Lung (tissue), 12 donors: Measurements from ENCODE around the gene AQP12B. TPM values are rescaled to one million over a fixed set of nuclear protein-coding genes. Genes with fewer than 3 reads are reported as not detected.

Experiments
- ATAC-seq: fragments of 200-7000 bp; cut with Tn5 transposase; one replicate; pipeline ENCODE4 v1.9.1; 2020; ENCODE audit warnings: moderate number of reproducible peaks; ENCODE audit not compliant: insufficient read depth, low FRiP score
- DNase-seq, 3 donors: peaks; one replicate each; pipeline ENCODE4 v3.0.0-alpha.2; 2013 to 2017
- H3K27ac ChIP-seq, 2 donors: one replicate each; pipeline ENCODE4 v1.5.1; 2013; ENCODE audit warnings: mild to moderate bottlenecking in 2 of 2, moderate library complexity in 2 of 2, control low read depth in 1 of 2, inconsistent platforms in 1 of 2, low read depth in 1 of 2, low read length in 1 of 2
- H3K27me3 ChIP-seq, 3 donors: one replicate each; pipeline ENCODE4 v1.5.1; 2013; ENCODE audit warnings: low read length in 2 of 3; ENCODE audit not compliant: control insufficient read depth in 3 of 3, insufficient read depth in 3 of 3
- H3K36me3 ChIP-seq, 4 donors: one replicate each; pipeline ENCODE4 v1.5.1; 2013; ENCODE audit warnings: low read length in 4 of 4, mild to moderate bottlenecking in 1 of 4, moderate library complexity in 1 of 4; ENCODE audit not compliant: control insufficient read depth in 4 of 4, insufficient read depth in 4 of 4
- H3K4me1 ChIP-seq, 5 donors: one replicate each; pipeline ENCODE4 v1.5.1; 2013; ENCODE audit warnings: low read length in 5 of 5, mild to moderate bottlenecking in 2 of 5, moderate library complexity in 1 of 5; ENCODE audit not compliant: control insufficient read depth in 5 of 5, insufficient read depth in 5 of 5
- H3K4me3 ChIP-seq: one replicate; pipeline ENCODE4 v1.5.1; 2013; ENCODE audit warnings: mild to moderate bottlenecking, control low read depth, moderate library complexity
- H3K9ac ChIP-seq, 2 donors: one replicate each; pipeline ENCODE4 v1.5.1; 2013; ENCODE audit warnings: low read length in 2 of 2, control low read depth in 1 of 2; ENCODE audit not compliant: insufficient read depth in 1 of 2
- H3K9me3 ChIP-seq, 4 donors: one replicate each; pipeline ENCODE4 v1.5.1; 2013; ENCODE audit warnings: low read length in 3 of 4, mild to moderate bottlenecking in 1 of 4, moderate library complexity in 1 of 4; ENCODE audit not compliant: control insufficient read depth in 4 of 4, insufficient read depth in 3 of 4
- CTCF ChIP-seq: IDR thresholded peaks from 2 replicates; pipeline ENCODE4 v1.5.1; 2012; ENCODE audit warnings: mild to moderate bottlenecking; ENCODE audit errors: control extremely low read depth, extremely low read depth
- WGBS, 2 donors: extraction: QIAGEN DNeasy Blood & Tissue Kit; methylation state at CpG; one replicate each; pipeline ENCODE4 v1.1.7; 2013; 5-methylcytosine and 5-hydroxymethylcytosine counted together
- polyA plus RNA-seq, 2 donors: library from polyadenylated mRNA; stranded (reverse); fragments of 200-250 nt; gene quantifications; one replicate each; pipeline ENCODE4 v1.2.1, GENCODE V29; 2013
- total RNA-seq, 2 donors: library from RNA; depleted of rRNA in 1 of 2; stranded (reverse); fragments of >200 nt in 1 of 2; gene quantifications; one replicate each; pipeline ENCODE4 v1.2.1, GENCODE V29; 2014 to 2021
- donor health status: control.
- donor health status: control.
- donor health status: Bipolar disorder and iron deficiency.
- donor health status: healthy.
- donor health status: DM: yes; HTN: yes; CAD: no.

The AQP12B gene
- total and polyA plus RNA-seq, 4 donors = 0.15 TPM; not detected in 3

GRCh38 chr2:240711701-240712100 lies 29.0 kb upstream of the AQP12B start:
- 80 to 85% methylated on average over 5 of the region's 5 CpGs for WGBS, 2 donors
- Histone ChIP-seq H3K4me1 (no peaks in the 10 kb centered on the region), H3K9me3 (no peaks in the 10 kb centered on the region), H3K9ac (no peak overlapping the region), H3K27me3 (peaks cover 0 to 2% (median 0%) of the 10 kb centered on the region in 3 donors), H3K4me3 (no peak overlapping the region), H3K36me3 (no peaks in the 10 kb centered on the region), H3K27ac (no peak overlapping the region)
- no peak for TF ChIP-seq CTCF
- ATAC-seq (no peak), DNase-seq (no peak)

- 87 to 88% methylated on average over 9 of the region's 9 CpGs for WGBS, 2 donors
- TF ChIP-seq CTCF = no peak
Measured at GRCh38 chr2:240711296-240711695, 28.6 kb upstream of the AQP12B start.

GRCh38 chr2:240708457-240708856 lies 25.8 kb upstream of the AQP12B start:
- Histone ChIP-seq H3K9me3 (no peaks in the 10 kb centered on the region), H3K4me3 (no peak overlapping the region), H3K4me1 (peaks cover 0 to 2% (median 0%) of the 10 kb centered on the region in 5 donors), H3K27me3 (peaks cover 0 to 2% (median 0%) of the 10 kb centered on the region in 3 donors), H3K36me3 (no peaks in the 10 kb centered on the region), H3K9ac (no peak overlapping the region), H3K27ac (no peak overlapping the region)
- DNase-seq (no peak), ATAC-seq (no peak)
- TF ChIP-seq CTCF = no peak
- 69 to 89% methylated on average over 7 of the region's 7 CpGs for WGBS, 2 donors

More at GRCh38 chr2:240711296-240711695, 28.6 kb upstream of the AQP12B start:
- Histone ChIP-seq H3K27ac (no peak overlapping the region), H3K27me3 (peaks cover 0 to 2% (median 0%) of the 10 kb centered on the region in 3 donors), H3K9ac (no peak overlapping the region), H3K9me3 (no peaks in the 10 kb centered on the region), H3K4me3 (no peak overlapping the region), H3K36me3 (no peaks in the 10 kb centered on the region), H3K4me1 (no peaks in the 10 kb centered on the region)
- no peak for DNase-seq
- no peak for ATAC-seq

- no peak for ATAC-seq
- no peak for TF ChIP-seq CTCF
- Histone ChIP-seq H3K27ac (no peak overlapping the region), H3K4me3 (no peak overlapping the region), H3K9me3 (peaks cover 0 to 1% (median 0%) of the 10 kb centered on the region in 4 donors), H3K36me3 (no peaks in the 10 kb centered on the region), H3K9ac (no peak overlapping the region), H3K4me1 (peaks cover 0 to 2% (median 0%) of the 10 kb centered on the region in 5 donors), H3K27me3 (peaks cover 0 to 2% (median 0%) of the 10 kb centered on the region in 3 donors)
- 76 to 81% methylated on average over 10 of the region's 10 CpGs for WGBS, 2 donors
- no peak for DNase-seq
Measured at GRCh38 chr2:240707821-240708220, 25.1 kb upstream of the AQP12B start.
